SK-N-SH (cell line): ENCODE data around the gene MOCOS. TPM values are rescaled to one million over a fixed set of nuclear protein-coding genes. Genes with fewer than 3 reads are reported as not detected.

Source experiments
- CTCF ChIA-PET: fragments of 300-600, 350-600 bp; formaldehyde crosslinking; extraction: SDS; loops from one replicate; lab custom pipeline; 2021; lab: Yijun Ruan, JAX
- POLR2A ChIA-PET: fragments of 350-600 bp; sonication (Branson Sonifier 250); formaldehyde crosslinking; extraction: SDS; loops from one replicate; lab custom pipeline; 2020; ENCODE audit warnings: antibody characterized with exemption, inconsistent platforms; lab: Yijun Ruan, JAX
- DNase-seq: peaks from one replicate; pipeline ENCODE4 v3.0.0; 2012
- H2AFZ ChIP-seq: fragments of 200-600 bp; sonication (generic); 2 replicates; pipeline ENCODE4 v1.8.1; 2016; ENCODE audit warnings: antibody characterized with exemption, mild to moderate bottlenecking, low read depth
- H3F3A ChIP-seq: fragments of 200-600 bp; sonication (generic); replicated peaks from 2 replicates; pipeline ENCODE3; 2016; ENCODE audit warnings: antibody characterized with exemption, mild to moderate bottlenecking; ENCODE audit not compliant: insufficient read depth
- H3K27ac ChIP-seq, 2 experiments: fragments of 200-500 bp in 1 of 2; fragments of 200-600 bp in 1 of 2; sonication (Bioruptor generic) in 1 of 2; sonication (generic), shearing (Covaris generic) in 1 of 2; 2 replicates each; pipeline versions ENCODE4 v1.5.1 to v1.6.1; 2014 to 2016; ENCODE audit warnings: low read depth in 2 of 2, inconsistent platforms in 1 of 2, low read length in 1 of 2, mild to moderate bottlenecking in 1 of 2, mixed read lengths in 1 of 2
- H3K27me3 ChIP-seq: fragments of 200-600 bp; sonication (generic), shearing (Covaris generic); 2 replicates; pipeline ENCODE4 v1.6.1; 2016; ENCODE audit warnings: mixed run types; ENCODE audit not compliant: insufficient read depth
- H3K36me3 ChIP-seq, 2 experiments: fragments of 200-500 bp in 1 of 2; fragments of 200-600 bp in 1 of 2; sonication (Bioruptor generic) in 1 of 2; sonication (generic) in 1 of 2; replicated peaks in 1 of 2; 2 replicates each; pipeline versions ENCODE3 to v1.5.1; 2014 to 2016; ENCODE audit warnings: low read length in 1 of 2, mild to moderate bottlenecking in 1 of 2; ENCODE audit not compliant: insufficient read depth in 2 of 2, control insufficient read depth in 1 of 2
- H3K4me1 ChIP-seq, 2 experiments: fragments of 200-500 bp in 1 of 2; fragments of 200-600 bp in 1 of 2; sonication (Bioruptor generic) in 1 of 2; sonication (generic), shearing (Covaris generic) in 1 of 2; 2 replicates each; pipeline versions ENCODE4 v1.5.1 to v1.6.1; 2014 to 2016; ENCODE audit warnings: low read depth in 1 of 2, low read length in 1 of 2, mixed run types in 1 of 2; ENCODE audit not compliant: insufficient read depth in 2 of 2, control insufficient read depth in 1 of 2
- H3K4me2 ChIP-seq: fragments of 200-600 bp; sonication (generic), shearing (Covaris generic); 2 replicates; pipeline ENCODE4 v1.6.1; 2017; ENCODE audit warnings: mixed run types
- H3K4me3 ChIP-seq, 2 experiments: fragments of 200-500 bp in 1 of 2; fragments of 200-600 bp in 1 of 2; sonication (Bioruptor generic) in 1 of 2; sonication (generic), shearing (Covaris generic) in 1 of 2; 2 replicates each; pipeline versions ENCODE4 v1.5.1 to v1.8.1; 2014 to 2016; ENCODE audit warnings: low read depth in 2 of 2, inconsistent platforms in 1 of 2, low read length in 1 of 2, mild to moderate bottlenecking in 1 of 2, mixed read lengths in 1 of 2, moderate library complexity in 1 of 2
- H3K79me2 ChIP-seq: fragments of 200-600 bp; sonication (generic); 2 replicates; pipeline ENCODE4 v1.8.1; 2017; ENCODE audit warnings: mild to moderate bottlenecking; ENCODE audit not compliant: insufficient read depth
- H3K9ac ChIP-seq: fragments of 200-600 bp; sonication (generic); 2 replicates; pipeline ENCODE4 v1.6.1; 2017; ENCODE audit warnings: mixed run types
- H3K9me2 ChIP-seq: fragments of 200-600 bp; sonication (generic); 2 replicates; pipeline ENCODE4 v1.6.1; 2017; ENCODE audit warnings: mixed run types
- H3K9me3 ChIP-seq: fragments of 200-600 bp; sonication (generic); 2 replicates; pipeline ENCODE4 v1.6.1; 2017; ENCODE audit warnings: mixed run types, mild to moderate bottlenecking, moderate library complexity
- H4K20me1 ChIP-seq: fragments of 200-600 bp; sonication (generic); 2 replicates; pipeline ENCODE4 v1.6.1; 2017; ENCODE audit warnings: mild to moderate bottlenecking, mixed run types; ENCODE audit not compliant: insufficient read depth
- FOXM1 ChIP-seq: IDR thresholded peaks from 2 replicates; pipeline ENCODE4 v1.4.0; 2012; ENCODE audit warnings: low read depth, mild to moderate bottlenecking
- GATA2 ChIP-seq: sonication (generic); formaldehyde crosslinking; IDR thresholded peaks from 2 replicates; pipeline ENCODE4 v1.5.0; 2020; ENCODE audit warnings: mild to moderate bottlenecking, missing genetic modification reagents
- NRF1 ChIP-seq: IDR thresholded peaks from 2 replicates; pipeline ENCODE4 v1.6.1; 2012; ENCODE audit warnings: low read depth, mild to moderate bottlenecking, low read length
- POLR2AphosphoS5 ChIP-seq: IDR thresholded peaks from 2 replicates; pipeline ENCODE4 v1.6.1; 2012; ENCODE audit warnings: low read depth, low read length
- RAD21 ChIP-seq: IDR thresholded peaks from 2 replicates; pipeline ENCODE4 v1.6.1; 2012; ENCODE audit warnings: mild to moderate bottlenecking, low read length
- RFX5 ChIP-seq: IDR thresholded peaks from 2 replicates; pipeline ENCODE4 v1.6.1; 2012; ENCODE audit warnings: mild to moderate bottlenecking, improper control_type of control experiment, low read length
- SMC3 ChIP-seq: IDR thresholded peaks from 2 replicates; pipeline ENCODE4 v1.6.1; 2012; ENCODE audit warnings: low read depth, low read length, improper control_type of control experiment
- TEAD4 ChIP-seq: IDR thresholded peaks from 2 replicates; pipeline ENCODE4 v1.4.0; 2012; ENCODE audit warnings: mild to moderate bottlenecking, borderline replicate concordance; ENCODE audit not compliant: insufficient read depth
- WGBS: methylation state at CpG from one replicate; pipeline ENCODE4 v1.1.6; 2017; ENCODE audit warnings: low lambda C conversion rate; 5-methylcytosine and 5-hydroxymethylcytosine counted together
- polyA plus RNA-seq, 3 experiments: library from polyadenylated mRNA; depleted of rRNA; stranded (reverse); fragments of >200 nt; gene quantifications; 2 replicates each; pipeline ENCODE4 v1.2.3, GENCODE V29; 2012
- TF ChIP-seq, protein P1 (sequence below): fragments of 150-350 bp; IDR thresholded peaks from 2 replicates; pipeline ENCODE4 v1.6.1; 2017; ENCODE audit warnings: antibody characterized with exemption, low read length, low read depth, borderline replicate concordance
- TF ChIP-seq, protein P2 (sequence below): IDR thresholded peaks from 2 replicates; pipeline ENCODE4 v1.4.0; 2012; ENCODE audit warnings: low read depth, borderline replicate concordance
- TF ChIP-seq, protein P3 (sequence below): IDR thresholded peaks from 2 replicates; pipeline ENCODE4 v1.4.0; 2012; ENCODE audit warnings: low read depth
- TF ChIP-seq, protein P4 (sequence below): IDR thresholded peaks from 2 replicates; pipeline ENCODE4 v1.6.1; 2012; ENCODE audit warnings: mild to moderate bottlenecking, low read depth, low read length, moderate library complexity
- TF ChIP-seq, protein P5 (sequence below): IDR thresholded peaks from 2 replicates; pipeline ENCODE4; 2012

Gene MOCOS
- polyA plus RNA-seq, 1 of the 3 experiments (the other 2 are of a cell fraction) = 1.2 TPM

DNA sequence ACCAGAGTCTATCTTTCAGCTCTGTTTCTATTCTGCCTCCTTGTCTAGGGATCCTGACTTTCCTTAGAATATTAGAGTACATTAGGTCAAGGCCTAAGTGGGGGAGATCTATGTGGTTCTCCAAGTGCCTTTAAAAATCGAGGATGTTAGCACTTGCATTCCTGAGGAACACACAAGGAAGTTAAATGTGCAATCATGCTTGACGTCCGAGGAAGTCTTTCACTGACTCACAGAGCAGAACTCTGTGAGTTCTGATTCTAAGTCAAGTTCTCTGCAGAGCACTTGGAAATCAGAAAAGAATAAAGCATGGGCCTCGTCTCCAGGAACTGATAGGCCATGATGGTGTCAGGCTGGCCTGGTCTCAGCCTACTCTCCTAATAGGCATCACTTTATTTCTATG, 127.5 kb downstream of the MOCOS start:
- Histone ChIP-seq H3K79me2 (no peaks in the 10 kb centered on the region), H3K27ac (peak overlapping the region; percentile 23 to 48; a peak in 3 of 4 replicates), H3K9me2 (no peaks in the 10 kb centered on the region)

DNA sequence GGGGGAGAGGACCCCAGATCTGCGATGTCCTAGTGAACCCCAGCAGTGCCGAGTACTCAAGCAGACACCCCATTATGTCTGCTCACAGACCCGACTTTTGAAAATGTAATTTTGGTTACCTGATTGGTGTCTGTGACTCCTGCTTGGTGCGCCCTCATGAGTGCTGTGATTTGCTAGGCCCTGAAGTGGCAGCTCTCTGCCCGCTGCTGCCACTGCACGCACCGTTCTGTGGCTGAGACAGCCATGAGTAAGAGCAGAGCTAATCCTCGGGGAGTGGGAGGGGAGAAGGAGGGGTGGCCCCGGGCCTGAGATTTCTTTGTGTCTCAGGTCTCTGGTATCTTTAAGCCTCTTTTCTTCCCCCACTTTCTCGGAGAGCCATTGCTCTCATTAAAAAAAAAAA, 128.4 kb downstream of the MOCOS start:
- Histone ChIP-seq H3K79me2 (no peaks in the 10 kb centered on the region), H4K20me1 (no peaks in the 10 kb centered on the region), H3K9ac (peak overlapping the region; percentile 19; the same call in 1 of the 2 replicates), H3K4me1 (peaks cover 0 to 25% of the 10 kb centered on the region in 2 experiments; a peak in 2 of 4 replicates), H3K36me3 (no peaks in the 10 kb centered on the region), H3K9me2 (no peaks in the 10 kb centered on the region), H3K27ac (peak overlapping the region; percentile 23 to 48; a peak in 3 of 4 replicates), H3K9me3 (0 out of 2 replicates have a peak, but pooled peaks cover 6% of the 10 kb centered on the region), H3F3A (peaks cover 1% of the 10 kb centered on the region), H2AFZ (no peak overlapping the region), H3K27me3 (no peaks in the 10 kb centered on the region), H3K4me2 (no peak overlapping the region), H3K4me3 (no peak overlapping the region)
- no peak for DNase-seq
- CTCF ChIA-PET = interaction anchor here (0.6 to 1.1 kb wide), 2 partner anchors 20 to 372 kb away, joined by 3 read pairs; no protein-coding TSS in a partner anchor
- POLR2A ChIA-PET = no interaction called here
- TF ChIP-seq, protein P1, sequence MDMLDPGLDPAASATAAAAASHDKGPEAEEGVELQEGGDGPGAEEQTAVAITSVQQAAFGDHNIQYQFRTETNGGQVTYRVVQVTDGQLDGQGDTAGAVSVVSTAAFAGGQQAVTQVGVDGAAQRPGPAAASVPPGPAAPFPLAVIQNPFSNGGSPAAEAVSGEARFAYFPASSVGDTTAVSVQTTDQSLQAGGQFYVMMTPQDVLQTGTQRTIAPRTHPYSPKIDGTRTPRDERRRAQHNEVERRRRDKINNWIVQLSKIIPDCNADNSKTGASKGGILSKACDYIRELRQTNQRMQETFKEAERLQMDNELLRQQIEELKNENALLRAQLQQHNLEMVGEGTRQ = no peak
- TF ChIP-seq TEAD4 = no peak
- TF ChIP-seq NRF1 = no peak
- no peak for TF ChIP-seq SMC3
- no peak for TF ChIP-seq POLR2AphosphoS5
- TF ChIP-seq GATA2 (CRISPR knock-in tag) = no peak
- TF ChIP-seq, protein P2, sequence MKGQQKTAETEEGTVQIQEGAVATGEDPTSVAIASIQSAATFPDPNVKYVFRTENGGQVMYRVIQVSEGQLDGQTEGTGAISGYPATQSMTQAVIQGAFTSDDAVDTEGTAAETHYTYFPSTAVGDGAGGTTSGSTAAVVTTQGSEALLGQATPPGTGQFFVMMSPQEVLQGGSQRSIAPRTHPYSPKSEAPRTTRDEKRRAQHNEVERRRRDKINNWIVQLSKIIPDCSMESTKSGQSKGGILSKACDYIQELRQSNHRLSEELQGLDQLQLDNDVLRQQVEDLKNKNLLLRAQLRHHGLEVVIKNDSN = no peak
- TF ChIP-seq, protein P3, sequence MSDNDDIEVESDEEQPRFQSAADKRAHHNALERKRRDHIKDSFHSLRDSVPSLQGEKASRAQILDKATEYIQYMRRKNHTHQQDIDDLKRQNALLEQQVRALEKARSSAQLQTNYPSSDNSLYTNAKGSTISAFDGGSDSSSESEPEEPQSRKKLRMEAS = no peak
- WGBS = 56% methylated on average over 7 of the region's 10 CpGs

More for the DNA sequence above, 127.5 kb downstream of the MOCOS start:
- peaks cover 10 to 34% of the 10 kb centered on the region in 2 experiments for H3K4me1 ChIP-seq
- no peak overlapping the region; the same call in 1 of the 2 replicates for H2AFZ ChIP-seq
- H3K36me3 ChIP-seq = no peaks in the 10 kb centered on the region
- no peak for DNase-seq
- no peak overlapping the region for H3K4me2 ChIP-seq
- no peaks in the 10 kb centered on the region for H3K27me3 ChIP-seq
- H3K9me3 ChIP-seq = 0 out of 2 replicates have a peak, but pooled peaks cover 6% of the 10 kb centered on the region
- 52% methylated on average over 4 of the region's 4 CpGs for WGBS
- CTCF ChIA-PET = interaction anchor here (1.1 kb wide), 1 partner anchor 98 kb away, joined by 4 read pairs; no protein-coding TSS in a partner anchor
- TF ChIP-seq TEAD4 (no peak), RFX5 (no peak), RAD21 (no peak), FOXM1 (no peak)
- TF ChIP-seq, protein P4, sequence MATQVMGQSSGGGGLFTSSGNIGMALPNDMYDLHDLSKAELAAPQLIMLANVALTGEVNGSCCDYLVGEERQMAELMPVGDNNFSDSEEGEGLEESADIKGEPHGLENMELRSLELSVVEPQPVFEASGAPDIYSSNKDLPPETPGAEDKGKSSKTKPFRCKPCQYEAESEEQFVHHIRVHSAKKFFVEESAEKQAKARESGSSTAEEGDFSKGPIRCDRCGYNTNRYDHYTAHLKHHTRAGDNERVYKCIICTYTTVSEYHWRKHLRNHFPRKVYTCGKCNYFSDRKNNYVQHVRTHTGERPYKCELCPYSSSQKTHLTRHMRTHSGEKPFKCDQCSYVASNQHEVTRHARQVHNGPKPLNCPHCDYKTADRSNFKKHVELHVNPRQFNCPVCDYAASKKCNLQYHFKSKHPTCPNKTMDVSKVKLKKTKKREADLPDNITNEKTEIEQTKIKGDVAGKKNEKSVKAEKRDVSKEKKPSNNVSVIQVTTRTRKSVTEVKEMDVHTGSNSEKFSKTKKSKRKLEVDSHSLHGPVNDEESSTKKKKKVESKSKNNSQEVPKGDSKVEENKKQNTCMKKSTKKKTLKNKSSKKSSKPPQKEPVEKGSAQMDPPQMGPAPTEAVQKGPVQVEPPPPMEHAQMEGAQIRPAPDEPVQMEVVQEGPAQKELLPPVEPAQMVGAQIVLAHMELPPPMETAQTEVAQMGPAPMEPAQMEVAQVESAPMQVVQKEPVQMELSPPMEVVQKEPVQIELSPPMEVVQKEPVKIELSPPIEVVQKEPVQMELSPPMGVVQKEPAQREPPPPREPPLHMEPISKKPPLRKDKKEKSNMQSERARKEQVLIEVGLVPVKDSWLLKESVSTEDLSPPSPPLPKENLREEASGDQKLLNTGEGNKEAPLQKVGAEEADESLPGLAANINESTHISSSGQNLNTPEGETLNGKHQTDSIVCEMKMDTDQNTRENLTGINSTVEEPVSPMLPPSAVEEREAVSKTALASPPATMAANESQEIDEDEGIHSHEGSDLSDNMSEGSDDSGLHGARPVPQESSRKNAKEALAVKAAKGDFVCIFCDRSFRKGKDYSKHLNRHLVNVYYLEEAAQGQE = no peak
- TF ChIP-seq, protein P5, sequence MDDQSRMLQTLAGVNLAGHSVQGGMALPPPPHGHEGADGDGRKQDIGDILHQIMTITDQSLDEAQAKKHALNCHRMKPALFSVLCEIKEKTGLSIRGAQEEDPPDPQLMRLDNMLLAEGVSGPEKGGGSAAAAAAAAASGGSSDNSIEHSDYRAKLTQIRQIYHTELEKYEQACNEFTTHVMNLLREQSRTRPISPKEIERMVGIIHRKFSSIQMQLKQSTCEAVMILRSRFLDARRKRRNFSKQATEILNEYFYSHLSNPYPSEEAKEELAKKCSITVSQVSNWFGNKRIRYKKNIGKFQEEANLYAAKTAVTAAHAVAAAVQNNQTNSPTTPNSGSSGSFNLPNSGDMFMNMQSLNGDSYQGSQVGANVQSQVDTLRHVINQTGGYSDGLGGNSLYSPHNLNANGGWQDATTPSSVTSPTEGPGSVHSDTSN = no peak
- no peak overlapping the region for H3K9ac ChIP-seq
- no peak overlapping the region for H3K4me3 ChIP-seq
- peaks cover 11% of the 10 kb centered on the region for H3F3A ChIP-seq
- POLR2A ChIA-PET = no interaction called here
- no peaks in the 10 kb centered on the region for H4K20me1 ChIP-seq
